Measurements from ENCODE around the gene GJE1. TPM values are rescaled to one million over a fixed set of nuclear protein-coding genes. Genes with fewer than 3 reads are reported as not detected.

Gene GJE1
- total RNA-seq, 1 donor from 2014 or later, result not detected

DNA sequence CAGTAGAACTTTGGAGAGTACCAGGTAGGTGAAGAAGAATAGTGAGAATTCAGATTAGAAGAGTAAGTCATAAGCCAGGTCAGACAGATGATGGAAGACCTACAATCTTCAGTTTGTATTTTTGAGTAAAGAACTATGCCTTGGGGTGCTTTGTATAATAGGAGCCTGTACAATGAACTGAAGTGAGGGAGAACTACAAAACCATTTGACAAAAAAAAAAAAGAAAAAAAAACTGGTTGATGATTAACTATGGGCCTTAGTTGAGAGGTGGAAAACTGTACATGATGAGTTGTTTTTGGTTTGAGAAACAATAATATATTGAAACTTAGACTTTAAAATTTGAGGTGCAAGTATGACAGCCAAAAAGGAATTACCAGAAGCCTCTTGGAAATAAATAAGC is 40.0 kb downstream of the GJE1 start:
- Histone ChIP-seq H3K4me2 (no peak overlapping the region), H3K4me3 (no peak overlapping the region), H2AFZ (replicated peaks) (no peak overlapping the region), H3K9me3 (ENCODE audit: low read depth) (no peaks in the 10 kb centered on the region), H3K36me3 (peaks cover 12% of the 10 kb centered on the region), H3F3A (ENCODE audit: low read depth) (no peaks in the 10 kb centered on the region), H3K9ac (no peak overlapping the region), H3K27ac (no peak overlapping the region), H3K4me1 (no peaks in the 10 kb centered on the region), H3K79me2 (ENCODE audit: low read depth) (no peaks in the 10 kb centered on the region), H4K20me1 (ENCODE audit: low read depth) (no peaks in the 10 kb centered on the region), H3K27me3 (no peaks in the 10 kb centered on the region)
- H3K9me3 Mint-ChIP-seq, result no peaks in the 10 kb centered on the region
- no peak for DNase-seq (ENCODE audit: low spot score)
- H3K27me3 Mint-ChIP-seq (ENCODE audit: insufficient read depth, low read depth), result no peaks in the 10 kb centered on the region
- no peaks in the 10 kb centered on the region for H3K4me1 Mint-ChIP-seq
- H3K36me3 Mint-ChIP-seq, result peaks cover 20% of the 10 kb centered on the region
- H3K4me3 Mint-ChIP-seq, result no peak overlapping the region
- H3K27ac Mint-ChIP-seq, result no peak overlapping the region
- TF ChIP-seq, protein P1, sequence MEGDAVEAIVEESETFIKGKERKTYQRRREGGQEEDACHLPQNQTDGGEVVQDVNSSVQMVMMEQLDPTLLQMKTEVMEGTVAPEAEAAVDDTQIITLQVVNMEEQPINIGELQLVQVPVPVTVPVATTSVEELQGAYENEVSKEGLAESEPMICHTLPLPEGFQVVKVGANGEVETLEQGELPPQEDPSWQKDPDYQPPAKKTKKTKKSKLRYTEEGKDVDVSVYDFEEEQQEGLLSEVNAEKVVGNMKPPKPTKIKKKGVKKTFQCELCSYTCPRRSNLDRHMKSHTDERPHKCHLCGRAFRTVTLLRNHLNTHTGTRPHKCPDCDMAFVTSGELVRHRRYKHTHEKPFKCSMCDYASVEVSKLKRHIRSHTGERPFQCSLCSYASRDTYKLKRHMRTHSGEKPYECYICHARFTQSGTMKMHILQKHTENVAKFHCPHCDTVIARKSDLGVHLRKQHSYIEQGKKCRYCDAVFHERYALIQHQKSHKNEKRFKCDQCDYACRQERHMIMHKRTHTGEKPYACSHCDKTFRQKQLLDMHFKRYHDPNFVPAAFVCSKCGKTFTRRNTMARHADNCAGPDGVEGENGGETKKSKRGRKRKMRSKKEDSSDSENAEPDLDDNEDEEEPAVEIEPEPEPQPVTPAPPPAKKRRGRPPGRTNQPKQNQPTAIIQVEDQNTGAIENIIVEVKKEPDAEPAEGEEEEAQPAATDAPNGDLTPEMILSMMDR (IDR thresholded peaks at IDR 0.05), result no peak
- TF ChIP-seq EZH2 (IDR thresholded peaks at IDR 0.05), result no peak
- TF ChIP-seq EZH2phosphoT487 (IDR thresholded peaks at IDR 0.05), result no peak

DNA sequence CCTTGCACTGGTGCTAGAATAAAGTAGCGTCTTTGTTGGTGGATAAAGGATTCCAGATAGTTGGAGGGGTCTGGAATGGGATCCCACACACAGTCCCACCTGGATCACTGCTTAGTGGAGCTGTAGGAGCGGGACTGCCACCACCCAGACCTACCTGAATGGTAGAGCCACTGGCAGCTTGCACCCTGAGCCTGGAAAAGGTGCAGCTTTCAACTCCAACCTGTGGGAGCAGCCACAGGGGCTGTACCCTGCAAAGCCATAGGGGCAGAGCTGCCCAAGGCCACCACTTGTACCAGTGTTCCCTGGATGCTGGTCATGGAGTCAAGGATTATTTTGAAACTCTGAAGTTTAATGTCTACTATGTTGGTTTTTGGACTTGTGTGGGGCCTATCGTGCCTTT is 41.3 kb downstream of the GJE1 start:
- H3K36me3 ChIP-seq, result peaks cover 7% of the 10 kb centered on the region
- peaks cover 23% of the 10 kb centered on the region for H3K36me3 Mint-ChIP-seq

DNA sequence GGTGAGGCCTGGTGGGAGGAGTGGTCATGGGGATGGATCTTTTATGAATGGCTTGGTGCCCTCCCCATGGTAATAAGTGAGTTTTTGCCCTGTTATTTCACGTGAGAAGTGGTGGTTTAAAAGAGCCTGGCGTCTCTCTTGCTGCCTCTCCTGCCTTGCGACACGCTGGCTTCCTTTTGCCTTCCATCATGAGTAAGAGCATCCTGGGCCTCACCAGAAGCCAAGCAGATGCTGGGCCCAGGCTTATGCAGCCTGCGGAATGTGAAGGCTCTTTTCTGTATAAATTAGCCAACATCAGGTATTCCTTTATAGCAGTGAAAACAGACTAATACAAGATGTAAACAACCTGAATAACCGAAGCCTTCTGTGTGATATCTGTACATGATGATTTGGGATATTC is 42.0 kb downstream of the GJE1 start:
- no peaks in the 10 kb centered on the region for H4K20me1 ChIP-seq (ENCODE audit: low read depth)
- no peaks in the 10 kb centered on the region for H3K4me1 ChIP-seq
- Mint-ChIP-seq H3K27ac (no peak overlapping the region), H3K4me3 (no peak overlapping the region), H3K9me3 (no peaks in the 10 kb centered on the region), H3K4me1 (no peaks in the 10 kb centered on the region), H3K36me3 (peaks cover 23% of the 10 kb centered on the region), H3K27me3 (ENCODE audit: insufficient read depth, low read depth) (no peaks in the 10 kb centered on the region)
- H3K9ac ChIP-seq, result no peak overlapping the region
- no peak overlapping the region for H3K4me3 ChIP-seq
- no peaks in the 10 kb centered on the region for H3K79me2 ChIP-seq (ENCODE audit: low read depth)
- H3K36me3 ChIP-seq, result peaks cover 6% of the 10 kb centered on the region
- H3K4me2 ChIP-seq, result no peak overlapping the region
- H3K27ac ChIP-seq, result no peak overlapping the region
- TF ChIP-seq EZH2 (IDR thresholded peaks at IDR 0.05) (no peak), EZH2phosphoT487 (IDR thresholded peaks at IDR 0.05) (no peak)
- TF ChIP-seq, protein P1 (IDR thresholded peaks at IDR 0.05), result no peak
- H3F3A ChIP-seq (ENCODE audit: low read depth), result no peaks in the 10 kb centered on the region
- H3K27me3 ChIP-seq, result no peaks in the 10 kb centered on the region
- no peaks in the 10 kb centered on the region for H3K9me3 ChIP-seq (ENCODE audit: low read depth)
- no peak for DNase-seq (ENCODE audit: low spot score)
- H2AFZ ChIP-seq (replicated peaks), result no peak overlapping the region

More for the DNA sequence above, 41.3 kb downstream of the GJE1 start:
- Histone ChIP-seq H3F3A (ENCODE audit: low read depth) (no peaks in the 10 kb centered on the region), H3K79me2 (ENCODE audit: low read depth) (no peaks in the 10 kb centered on the region), H4K20me1 (ENCODE audit: low read depth) (no peaks in the 10 kb centered on the region), H3K9me3 (ENCODE audit: low read depth) (no peaks in the 10 kb centered on the region), H3K27me3 (no peaks in the 10 kb centered on the region), H3K9ac (no peak overlapping the region), H3K27ac (no peak overlapping the region), H2AFZ (replicated peaks) (no peak overlapping the region), H3K4me1 (no peaks in the 10 kb centered on the region), H3K4me3 (no peak overlapping the region), H3K4me2 (no peak overlapping the region)
- no peak for DNase-seq (ENCODE audit: low spot score)
- Mint-ChIP-seq H3K27me3 (ENCODE audit: insufficient read depth, low read depth) (no peaks in the 10 kb centered on the region), H3K9me3 (no peaks in the 10 kb centered on the region), H3K27ac (no peak overlapping the region), H3K4me3 (no peak overlapping the region), H3K4me1 (no peaks in the 10 kb centered on the region)
- no peak for TF ChIP-seq EZH2 (IDR thresholded peaks at IDR 0.05)
- TF ChIP-seq EZH2phosphoT487 (IDR thresholded peaks at IDR 0.05), result no peak
- TF ChIP-seq, protein P1 (IDR thresholded peaks at IDR 0.05), result no peak

Measured in neural progenitor cell (in vitro differentiated cells).